Nephron progenitor cell (in vitro differentiated cells): ENCODE results near the gene PGLYRP1.

Experiments used
- DNase-seq: peaks from one replicate; pipeline ENCODE4 v3.0.0; 2021
- H3K27ac Mint-ChIP-seq: 2 replicates; pipeline ENCODE4 v1.8.0; 2021; ENCODE audit warnings: mild to moderate bottlenecking, moderate library complexity, mixed read lengths
- H3K27me3 Mint-ChIP-seq: 2 replicates; pipeline ENCODE4 v1.8.0; 2021; ENCODE audit warnings: mild to moderate bottlenecking, low read depth, mixed read lengths; ENCODE audit not compliant: poor library complexity
- H3K36me3 Mint-ChIP-seq: 2 replicates; pipeline ENCODE4 v1.8.0; 2021; ENCODE audit warnings: low read depth, mixed read lengths
- H3K4me1 Mint-ChIP-seq: 2 replicates; pipeline ENCODE4 v1.8.0; 2021; ENCODE audit warnings: mixed read lengths
- H3K4me3 Mint-ChIP-seq: 2 replicates; pipeline ENCODE4 v1.8.0; 2021; ENCODE audit warnings: mild to moderate bottlenecking, moderate library complexity, mixed read lengths
- H3K9me3 Mint-ChIP-seq: 2 replicates; pipeline ENCODE4 v1.8.0; 2021; ENCODE audit warnings: mild to moderate bottlenecking, moderate library complexity, mixed read lengths
- TF ChIP-seq, protein P1 (sequence below): fragments of 200-600 bp; sonication (generic); IDR thresholded peaks from 2 replicates; pipeline ENCODE4 v1.5.0; 2021; ENCODE audit warnings: antibody characterized with exemption

Gene PGLYRP1

DNA sequence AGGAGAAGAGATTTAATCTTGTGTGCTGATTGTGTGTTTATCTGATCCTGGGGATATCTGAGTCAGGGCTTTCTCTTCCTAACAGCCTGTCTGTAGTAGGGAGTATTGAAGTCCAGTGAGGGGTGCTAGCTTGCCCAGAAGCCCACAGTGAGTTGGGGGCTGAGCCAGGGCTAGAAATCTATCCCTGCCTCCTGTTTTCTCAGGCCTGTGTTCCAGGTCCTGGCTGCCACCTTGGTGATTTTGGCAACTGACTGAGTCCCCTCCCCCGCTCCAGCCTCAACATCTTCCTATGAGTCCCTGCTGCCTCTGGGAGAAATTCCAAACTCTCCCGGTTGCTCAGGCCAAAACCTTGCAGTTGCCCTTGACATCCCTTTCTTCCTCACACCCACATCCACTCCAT, 41.5 kb downstream of the PGLYRP1 start:
- Mint-ChIP-seq H3K36me3 (no peaks in the 10 kb centered on the region), H3K9me3 (no peaks in the 10 kb centered on the region), H3K27ac (no peak overlapping the region), H3K4me1 (peaks cover 8% of the 10 kb centered on the region), H3K4me3 (no peak overlapping the region), H3K27me3 (peaks cover 48% of the 10 kb centered on the region)
- DNase-seq: no peak
- TF ChIP-seq, protein P1, sequence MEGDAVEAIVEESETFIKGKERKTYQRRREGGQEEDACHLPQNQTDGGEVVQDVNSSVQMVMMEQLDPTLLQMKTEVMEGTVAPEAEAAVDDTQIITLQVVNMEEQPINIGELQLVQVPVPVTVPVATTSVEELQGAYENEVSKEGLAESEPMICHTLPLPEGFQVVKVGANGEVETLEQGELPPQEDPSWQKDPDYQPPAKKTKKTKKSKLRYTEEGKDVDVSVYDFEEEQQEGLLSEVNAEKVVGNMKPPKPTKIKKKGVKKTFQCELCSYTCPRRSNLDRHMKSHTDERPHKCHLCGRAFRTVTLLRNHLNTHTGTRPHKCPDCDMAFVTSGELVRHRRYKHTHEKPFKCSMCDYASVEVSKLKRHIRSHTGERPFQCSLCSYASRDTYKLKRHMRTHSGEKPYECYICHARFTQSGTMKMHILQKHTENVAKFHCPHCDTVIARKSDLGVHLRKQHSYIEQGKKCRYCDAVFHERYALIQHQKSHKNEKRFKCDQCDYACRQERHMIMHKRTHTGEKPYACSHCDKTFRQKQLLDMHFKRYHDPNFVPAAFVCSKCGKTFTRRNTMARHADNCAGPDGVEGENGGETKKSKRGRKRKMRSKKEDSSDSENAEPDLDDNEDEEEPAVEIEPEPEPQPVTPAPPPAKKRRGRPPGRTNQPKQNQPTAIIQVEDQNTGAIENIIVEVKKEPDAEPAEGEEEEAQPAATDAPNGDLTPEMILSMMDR: no peak

DNA sequence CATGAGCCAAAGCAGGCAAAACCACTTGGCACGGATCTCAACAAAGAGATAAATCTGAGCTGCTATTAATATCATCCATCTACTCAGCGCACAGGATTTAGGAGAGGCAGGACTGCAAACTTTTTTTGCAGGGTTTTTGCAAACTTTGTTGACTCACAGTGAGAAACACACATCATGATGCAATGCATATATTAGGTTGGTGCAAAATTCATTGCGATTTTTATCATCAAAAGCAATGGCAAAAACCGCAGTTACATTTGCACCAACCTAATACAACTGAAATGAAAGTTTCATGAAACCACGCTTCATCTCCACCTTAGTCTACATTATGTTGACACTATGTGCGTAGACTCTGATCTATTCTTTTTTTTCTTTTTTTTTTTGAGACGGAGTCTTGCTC, 44.7 kb downstream of the PGLYRP1 start:
- H3K27ac Mint-ChIP-seq: no peak overlapping the region
- H3K4me3 Mint-ChIP-seq: no peak overlapping the region
- H3K27me3 Mint-ChIP-seq: peaks cover 62% of the 10 kb centered on the region
- TF ChIP-seq, protein P1: no peak
- no peaks in the 10 kb centered on the region for H3K9me3 Mint-ChIP-seq
- no peak for DNase-seq
- H3K4me1 Mint-ChIP-seq: peaks cover 15% of the 10 kb centered on the region
- no peaks in the 10 kb centered on the region for H3K36me3 Mint-ChIP-seq

DNA sequence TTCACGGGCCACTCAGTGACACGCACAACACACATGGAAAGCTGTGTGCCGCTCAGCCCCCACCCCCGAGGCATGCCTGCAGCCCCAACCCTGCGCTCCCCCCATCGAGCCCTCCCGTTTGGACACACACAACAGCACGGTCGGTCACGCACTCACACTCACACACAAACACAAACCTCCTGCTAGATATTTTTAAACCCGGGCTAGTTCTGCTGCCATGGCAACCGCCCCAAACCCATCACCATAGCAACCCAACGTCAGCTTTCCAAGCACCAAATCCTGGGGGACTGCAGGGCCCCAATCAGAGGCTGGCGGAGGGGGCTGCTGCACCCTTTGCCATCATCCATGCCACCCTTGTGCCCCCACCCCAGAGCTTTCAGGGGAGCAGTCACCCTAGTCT, 46.7 kb downstream of the PGLYRP1 start:
- no peaks in the 10 kb centered on the region for H3K36me3 Mint-ChIP-seq
- H3K4me1 Mint-ChIP-seq: peaks cover 8% of the 10 kb centered on the region
- TF ChIP-seq, protein P1: no peak
- no peak for DNase-seq
- H3K27ac Mint-ChIP-seq: no peak overlapping the region
- H3K9me3 Mint-ChIP-seq: no peaks in the 10 kb centered on the region
- H3K4me3 Mint-ChIP-seq: no peak overlapping the region
- peaks cover 68% of the 10 kb centered on the region for H3K27me3 Mint-ChIP-seq

DNA sequence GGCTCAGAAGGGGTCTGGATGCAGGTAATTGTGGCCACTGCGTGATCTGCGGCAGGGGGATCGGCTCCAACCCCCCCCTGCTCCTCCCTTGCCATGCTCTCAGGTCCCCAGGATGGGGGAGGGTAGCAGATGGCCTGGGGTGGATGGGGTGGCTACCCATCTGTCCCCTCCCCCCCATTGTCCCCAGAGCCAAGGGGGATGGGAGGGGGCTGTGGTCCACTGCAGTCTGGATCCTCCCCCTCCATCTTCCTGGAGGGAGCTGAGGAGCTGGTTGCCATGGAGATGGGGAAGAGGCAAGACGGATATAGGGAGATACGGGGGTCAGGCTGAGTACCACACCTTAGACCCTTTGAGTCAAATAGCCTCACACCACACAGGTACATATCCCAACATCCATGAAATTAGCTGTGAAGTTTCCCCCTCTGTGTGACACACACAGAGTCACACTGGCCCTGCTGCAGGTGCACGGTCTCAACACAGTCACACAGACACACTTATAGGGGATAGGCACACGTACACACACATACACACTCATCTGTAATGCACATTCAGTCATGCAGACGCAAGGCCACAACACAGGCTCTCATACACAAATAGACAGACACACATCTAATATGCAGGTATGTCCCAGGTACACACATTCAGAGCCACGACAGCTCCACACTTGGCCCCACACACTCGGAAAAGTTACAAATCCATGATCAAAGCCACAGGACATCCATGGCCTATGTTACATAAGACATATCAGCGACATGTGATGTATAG, 47.4 kb downstream of the PGLYRP1 start:
- no peaks in the 10 kb centered on the region for H3K9me3 Mint-ChIP-seq
- peaks cover 8% of the 10 kb centered on the region for H3K4me1 Mint-ChIP-seq

DNA sequence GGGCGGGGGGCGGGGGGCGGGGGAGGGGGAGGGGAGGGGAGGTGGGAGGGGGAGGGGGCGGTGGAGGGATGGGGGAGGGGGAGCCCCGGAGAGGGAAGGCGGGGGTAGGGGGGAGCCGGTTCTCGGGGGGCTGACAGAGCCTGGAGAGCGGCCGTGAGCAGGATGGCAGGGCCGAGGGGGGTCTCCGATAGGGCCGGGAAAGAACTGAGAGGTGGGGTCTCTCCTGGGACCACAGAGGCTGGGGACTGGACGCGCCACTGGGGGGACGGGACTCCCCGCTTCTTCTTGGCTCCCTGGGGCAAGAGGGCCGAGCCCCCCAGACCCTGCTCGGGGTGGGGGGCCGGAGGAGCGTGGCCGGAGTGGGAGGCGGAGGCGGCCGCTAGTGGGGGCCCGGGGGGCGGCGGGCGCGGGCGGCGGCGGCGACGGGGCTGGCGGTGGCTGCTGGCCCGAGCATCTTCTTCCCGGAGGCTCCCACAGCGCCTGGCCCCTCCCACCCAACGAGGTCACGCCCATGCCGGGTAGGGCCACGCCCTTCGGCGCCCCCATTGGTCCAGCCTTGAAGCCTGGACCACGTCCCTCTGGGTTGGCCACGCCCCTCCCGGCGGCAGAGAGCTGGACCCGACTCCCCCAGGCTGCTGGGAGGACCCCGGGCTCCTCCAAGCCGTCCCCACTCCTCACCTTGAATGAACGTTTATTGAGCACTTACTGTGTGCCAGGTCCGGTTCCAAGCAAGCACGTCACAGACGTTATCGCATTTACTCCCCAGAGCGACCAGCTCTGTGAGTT, 49.1 kb downstream of the PGLYRP1 start, which contains the start of gene NOVA2:
Gene NOVA2 (minus strand): TSS at position 313 of the 786 bp plus-strand sequence. CDS start 514 bp downstream, outside the sequence.
- no peak within 1 kb of the TSS for H3K27ac Mint-ChIP-seq

More for the DNA sequence above, 47.4 kb downstream of the PGLYRP1 start:
- no peak overlapping the region for H3K4me3 Mint-ChIP-seq
- H3K27me3 Mint-ChIP-seq: peaks cover 73% of the 10 kb centered on the region
- H3K36me3 Mint-ChIP-seq: no peaks in the 10 kb centered on the region
- H3K27ac Mint-ChIP-seq: no peak overlapping the region
- no peak for DNase-seq
- TF ChIP-seq, protein P1: no peak

More for the DNA sequence above, 49.1 kb downstream of the PGLYRP1 start, which contains the start of gene NOVA2:
- Mint-ChIP-seq H3K4me1 (peaks cover 8% of the 10 kb centered on the region), H3K9me3 (no peaks in the 10 kb centered on the region), H3K36me3 (no peaks in the 10 kb centered on the region), H3K4me3 (peak within 1 kb of the TSS; percentile 74), H3K27me3 (peaks cover 90% of the 10 kb centered on the region)
- DNase-seq: peak; percentile 86
- TF ChIP-seq, protein P1: no peak
